GM23248 (cell line): ENCODE measurements around the gene PLD1.

Experiments
- EZH2 ChIP-seq: fragments of 200-600 bp; sonication (generic); IDR thresholded peaks from 2 replicates; pipeline ENCODE4 v1.6.1; 2018; ENCODE audit warnings: antibody characterized with exemption, mild to moderate bottlenecking; ENCODE audit not compliant: insufficient read depth, poor library complexity, severe bottlenecking
- EZH2phosphoT487 ChIP-seq: fragments of 200-600 bp; sonication (generic); IDR thresholded peaks from 2 replicates; pipeline ENCODE4 v1.6.1; 2018; ENCODE audit warnings: antibody characterized with exemption, moderate library complexity, mild to moderate bottlenecking, low read depth; ENCODE audit not compliant: insufficient read depth

DNA sequence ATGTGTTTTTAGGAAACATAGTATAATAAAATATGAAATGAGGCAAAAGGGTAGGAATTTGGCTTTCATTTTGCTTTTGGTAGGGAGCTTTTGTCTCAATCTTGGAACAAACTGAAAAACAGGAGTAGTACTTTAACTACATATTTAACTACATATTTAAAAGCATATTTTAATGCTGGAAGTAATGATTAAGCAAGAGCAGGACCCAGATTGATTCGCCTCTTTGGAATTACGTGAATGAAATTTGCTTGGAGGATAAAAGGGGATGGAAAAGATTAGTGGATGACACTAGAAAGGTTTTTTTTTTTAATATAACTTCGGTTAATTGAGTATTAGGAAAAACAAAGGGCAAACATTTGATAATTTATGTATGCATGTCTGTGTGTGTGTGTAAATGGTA, 21.7 kb upstream of the PLD1 start:
- TF ChIP-seq EZH2 = no peak
- TF ChIP-seq EZH2phosphoT487 = no peak
